HG02981 (cell line): ENCODE results near the gene CYP4B1.

ENCODE experiments used
- ATAC-seq: cut with Tn5 transposase; IDR thresholded peaks from one replicate; pipeline ENCODE4 v1.9.1; 2021; ENCODE audit warnings: mild to moderate bottlenecking, moderate library complexity; ENCODE audit not compliant: unreplicated experiment

CYP4B1 gene

GRCh38 chr1:46793126-46793525 lies 5.7 kb upstream of the CYP4B1 start:
- no peak for ATAC-seq

- ATAC-seq, result no peak
These were observed 963 bp upstream of the CYP4B1 start for GRCh38 chr1:46797696-46798470.

GRCh38 chr1:46800742-46801141 lies 1.9 kb downstream of the CYP4B1 start:
- ATAC-seq, result no peak

- ATAC-seq, result no peak
These were observed 2.6 kb downstream of the CYP4B1 start for GRCh38 chr1:46801323-46802055.

GRCh38 chr1:46802081-46802480 lies 3.2 kb downstream of the CYP4B1 start:
- no peak for ATAC-seq

GRCh38 chr1:46802901-46803574 lies 4.2 kb downstream of the CYP4B1 start:
- no peak for ATAC-seq

- ATAC-seq, result no peak
These were observed 5.4 kb downstream of the CYP4B1 start for GRCh38 chr1:46804027-46804889.

- ATAC-seq, result no peak
These were observed 6.1 kb downstream of the CYP4B1 start for GRCh38 chr1:46804926-46805325.

GRCh38 chr1:46805755-46806154 lies 6.9 kb downstream of the CYP4B1 start:
- ATAC-seq, result no peak

- no peak for ATAC-seq
These were observed 7.6 kb downstream of the CYP4B1 start for GRCh38 chr1:46806196-46807020.

GRCh38 chr1:46807046-46807972 lies 8.5 kb downstream of the CYP4B1 start:
- no peak for ATAC-seq

- ATAC-seq, result no peak
These were observed 10.2 kb downstream of the CYP4B1 start for GRCh38 chr1:46809071-46809470.

- ATAC-seq, result no peak
These were observed 11.1 kb downstream of the CYP4B1 start for GRCh38 chr1:46809904-46810303.

- ATAC-seq, result no peak
These were observed 11.8 kb downstream of the CYP4B1 start for GRCh38 chr1:46810596-46810995.

- ATAC-seq, result no peak
These were observed 12.2 kb downstream of the CYP4B1 start for GRCh38 chr1:46811053-46811452.

GRCh38 chr1:46812065-46812963 lies 13.5 kb downstream of the CYP4B1 start:
- no peak for ATAC-seq

GRCh38 chr1:46812996-46813857 lies 14.4 kb downstream of the CYP4B1 start:
- no peak for ATAC-seq
